Caco-2 (cell line): ENCODE results near the gene PCBP3. TPM values are rescaled to one million over a fixed set of nuclear protein-coding genes. Genes with fewer than 3 reads are reported as not detected.

Source experiments
- BruUV-seq: library from RNA; stranded (reverse); fragments of 400-500 nt; replicated peaks from 2 replicates; lab custom pipeline; 2021; lab: Mats Ljungman, UMichigan
- CTCF ChIA-PET: fragments of 300-600 bp; sonication (Branson Sonifier 250); formaldehyde crosslinking; loops from one replicate; lab custom pipeline; 2022; ENCODE audit warnings: antibody characterized with exemption; lab: Charles Lee
- POLR2A ChIA-PET: fragments of 300-600 bp; sonication (Branson Sonifier 250); formaldehyde crosslinking; loops from one replicate; lab custom pipeline; 2022; ENCODE audit warnings: antibody characterized with exemption; lab: Charles Lee
- DNase-seq, 2 experiments: peaks; one replicate each; pipeline versions ENCODE4 v3.0.0 to v3.0.0-alpha.2; 2020 to 2022
- H3K27me3 ChIP-seq: replicated peaks from 2 replicates; pipeline ENCODE4 v1.6.0; 2011; ENCODE audit warnings: low read length; ENCODE audit not compliant: control insufficient read depth, insufficient read depth
- H3K36me3 ChIP-seq: 2 replicates; pipeline ENCODE4 v1.5.1; 2011; ENCODE audit warnings: low read length; ENCODE audit not compliant: control insufficient read depth, insufficient read depth
- H3K4me1 ChIP-seq: fragments of 250-450 bp; sonication (Bioruptor Pico); 2 replicates; pipeline ENCODE4 v1.5.1; 2020; ENCODE audit warnings: mild to moderate bottlenecking
- H3K4me3 ChIP-seq: 2 replicates; pipeline ENCODE4 v1.5.1; 2011; ENCODE audit warnings: low read depth, mild to moderate bottlenecking, control low read depth, low read length
- H3K9me3 ChIP-seq: fragments of 250-450 bp; sonication (Bioruptor Pico); 2 replicates; pipeline ENCODE4 v1.5.1; 2020; ENCODE audit warnings: mild to moderate bottlenecking, moderate library complexity
- H3K27ac Mint-ChIP-seq: one replicate; pipeline ENCODE4 v1.8.0; 2022; ENCODE audit warnings: mixed read lengths; ENCODE audit not compliant: unreplicated experiment
- H3K27me3 Mint-ChIP-seq: one replicate; pipeline ENCODE4 v1.8.0; 2022; ENCODE audit warnings: mixed read lengths; ENCODE audit not compliant: insufficient read depth, unreplicated experiment
- H3K36me3 Mint-ChIP-seq: one replicate; pipeline ENCODE4 v1.8.0; 2022; ENCODE audit warnings: mild to moderate bottlenecking, mixed read lengths; ENCODE audit not compliant: insufficient read depth, unreplicated experiment
- H3K4me1 Mint-ChIP-seq: one replicate; pipeline ENCODE4 v1.8.0; 2022; ENCODE audit warnings: low read depth, mixed read lengths; ENCODE audit not compliant: unreplicated experiment
- H3K4me3 Mint-ChIP-seq: one replicate; pipeline ENCODE4 v1.8.0; 2022; ENCODE audit warnings: mild to moderate bottlenecking, moderate library complexity, mixed read lengths; ENCODE audit not compliant: unreplicated experiment
- H3K9me3 Mint-ChIP-seq: one replicate; pipeline ENCODE4 v1.8.0; 2022; ENCODE audit warnings: mixed read lengths; ENCODE audit not compliant: unreplicated experiment
- intact Hi-C: fragments of 100-400 bp; cut with micrococcal nuclease; formaldehyde crosslinking; loops from one replicate; pipeline ENCODE4 v1.10.0; 2022; ENCODE audit not compliant: unreplicated experiment
- total RNA-seq: library from RNA; stranded (reverse); gene quantifications from 2 replicates; pipeline ENCODE4 v1.2.3, GENCODE V29; 2022
- TF ChIP-seq, protein P1 (sequence below), 2 experiments: fragments of 200-600 bp in 1 of 2; IDR thresholded peaks; 1 replicate in 1 of 2; 2 replicates in 1 of 2; pipeline versions ENCODE4 v1.5.1 to v1.8.0; 2011 to 2022; ENCODE audit warnings: antibody characterized with exemption in 1 of 2, control low read depth in 1 of 2, inconsistent platforms in 1 of 2, low read depth in 1 of 2, low read length in 1 of 2, mild to moderate bottlenecking in 1 of 2, moderate library complexity in 1 of 2; ENCODE audit not compliant: insufficient read depth in 1 of 2, severe bottlenecking in 1 of 2, unreplicated experiment in 1 of 2

The PCBP3 gene
- total RNA-seq, 1 experiment from 2014 or later: 0.75 TPM

GRCh38 chr21:45892156-45892915 is 248.8 kb downstream of the PCBP3 start:
- Histone ChIP-seq H3K4me1 (no peaks in the 10 kb centered on the region), H3K4me3 (no peak overlapping the region), H3K27me3 (no peaks in the 10 kb centered on the region), H3K36me3 (no peaks in the 10 kb centered on the region), H3K9me3 (no peaks in the 10 kb centered on the region)
- ChIA-PET CTCF (no interaction called here), POLR2A (no interaction called here)
- Mint-ChIP-seq H3K27ac (no peak overlapping the region), H3K36me3 (no peaks in the 10 kb centered on the region), H3K9me3 (no peaks in the 10 kb centered on the region), H3K27me3 (peaks cover 5% of the 10 kb centered on the region), H3K4me1 (no peaks in the 10 kb centered on the region), H3K4me3 (no peak overlapping the region)
- intact Hi-C loops: loop anchor here (5.0 kb wide), 1 partner anchor 635 kb away; no protein-coding TSS in a partner anchor
- DNase-seq: peak in 1 of 2 experiments; percentile 19
- BruUV-seq: no TSS peak
- TF ChIP-seq, protein P1, sequence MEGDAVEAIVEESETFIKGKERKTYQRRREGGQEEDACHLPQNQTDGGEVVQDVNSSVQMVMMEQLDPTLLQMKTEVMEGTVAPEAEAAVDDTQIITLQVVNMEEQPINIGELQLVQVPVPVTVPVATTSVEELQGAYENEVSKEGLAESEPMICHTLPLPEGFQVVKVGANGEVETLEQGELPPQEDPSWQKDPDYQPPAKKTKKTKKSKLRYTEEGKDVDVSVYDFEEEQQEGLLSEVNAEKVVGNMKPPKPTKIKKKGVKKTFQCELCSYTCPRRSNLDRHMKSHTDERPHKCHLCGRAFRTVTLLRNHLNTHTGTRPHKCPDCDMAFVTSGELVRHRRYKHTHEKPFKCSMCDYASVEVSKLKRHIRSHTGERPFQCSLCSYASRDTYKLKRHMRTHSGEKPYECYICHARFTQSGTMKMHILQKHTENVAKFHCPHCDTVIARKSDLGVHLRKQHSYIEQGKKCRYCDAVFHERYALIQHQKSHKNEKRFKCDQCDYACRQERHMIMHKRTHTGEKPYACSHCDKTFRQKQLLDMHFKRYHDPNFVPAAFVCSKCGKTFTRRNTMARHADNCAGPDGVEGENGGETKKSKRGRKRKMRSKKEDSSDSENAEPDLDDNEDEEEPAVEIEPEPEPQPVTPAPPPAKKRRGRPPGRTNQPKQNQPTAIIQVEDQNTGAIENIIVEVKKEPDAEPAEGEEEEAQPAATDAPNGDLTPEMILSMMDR (IDR thresholded peaks at IDR 0.05; ENCODE audit: insufficient read depth in 1 of 2, low read depth in 1 of 2, low read length in 1 of 2, severe bottlenecking in 1 of 2, unreplicated experiment in 1 of 2): no peak

- no peak overlapping the region for H3K27ac Mint-ChIP-seq
- H3K27me3 ChIP-seq: no peaks in the 10 kb centered on the region
- no peaks in the 10 kb centered on the region for H3K36me3 ChIP-seq
- peak in 1 of 2 experiments; percentile 17 for DNase-seq
- no peak overlapping the region for H3K4me3 ChIP-seq
- BruUV-seq: no TSS peak
- POLR2A ChIA-PET: no interaction called here
- H3K9me3 ChIP-seq: no peaks in the 10 kb centered on the region
- H3K4me1 Mint-ChIP-seq: no peaks in the 10 kb centered on the region
- no peaks in the 10 kb centered on the region for H3K4me1 ChIP-seq
- H3K27me3 Mint-ChIP-seq: peaks cover 5% of the 10 kb centered on the region
- H3K9me3 Mint-ChIP-seq: no peaks in the 10 kb centered on the region
- CTCF ChIA-PET: no interaction called here
- H3K36me3 Mint-ChIP-seq: no peaks in the 10 kb centered on the region
- intact Hi-C loops: loop anchor here (5.0 kb wide), 1 partner anchor 636 kb away; no protein-coding TSS in a partner anchor
- H3K4me3 Mint-ChIP-seq: no peak overlapping the region
- TF ChIP-seq, protein P1 (IDR thresholded peaks at IDR 0.05; ENCODE audit: insufficient read depth in 1 of 2, low read depth in 1 of 2, low read length in 1 of 2, severe bottlenecking in 1 of 2, unreplicated experiment in 1 of 2): no peak
Observed at GRCh38 chr21:45892916-45893739, 249.6 kb downstream of the PCBP3 start.

GRCh38 chr21:45893740-45894449 is 250.4 kb downstream of the PCBP3 start:
- ChIA-PET POLR2A (no interaction called here), CTCF (no interaction called here)
- BruUV-seq: no TSS peak
- Mint-ChIP-seq H3K27ac (no peak overlapping the region), H3K4me3 (no peak overlapping the region), H3K4me1 (no peaks in the 10 kb centered on the region), H3K27me3 (peaks cover 10% of the 10 kb centered on the region), H3K36me3 (no peaks in the 10 kb centered on the region), H3K9me3 (no peaks in the 10 kb centered on the region)
- no peaks in the 10 kb centered on the region for H3K4me1 ChIP-seq
- H3K27me3 ChIP-seq: no peaks in the 10 kb centered on the region
- H3K36me3 ChIP-seq: no peaks in the 10 kb centered on the region
- H3K4me3 ChIP-seq: no peak overlapping the region
- intact Hi-C loops: loop anchor here (5.0 kb wide), 1 partner anchor 637 kb away; no protein-coding TSS in a partner anchor
- DNase-seq: peak in 1 of 2 experiments; percentile 21
- TF ChIP-seq, protein P1 (IDR thresholded peaks at IDR 0.05; ENCODE audit: insufficient read depth in 1 of 2, low read depth in 1 of 2, low read length in 1 of 2, severe bottlenecking in 1 of 2, unreplicated experiment in 1 of 2): no peak
- no peaks in the 10 kb centered on the region for H3K9me3 ChIP-seq
